ENCODE results near the gene DYRK1A. TPM values are rescaled to one million over a fixed set of nuclear protein-coding genes. Genes with fewer than 3 reads are reported as not detected.
"Not testable (repeated sequence)": the region's sequence is repeated elsewhere in the genome, so short reads cannot be mapped to it uniquely, and the experiment has no call there.

Gene DYRK1A
- total RNA-seq, 1 donor = 316 TPM

- Histone ChIP-seq H3K4me1 (ENCODE audit: insufficient read depth, low read length) (no peaks in the 10 kb centered on the region), H3K4me3 (ENCODE audit: low read length) (no peak overlapping the region), H3K9me3 (ENCODE audit: low read depth, low read length) (no peaks in the 10 kb centered on the region), H3K27me3 (ENCODE audit: insufficient read depth, low read length) (no peaks in the 10 kb centered on the region)
These were observed 146.8 kb downstream of the DYRK1A start for GRCh38 chr21:37513383-37513782.

- Histone ChIP-seq H3K27me3 (ENCODE audit: insufficient read depth, low read length) (no peaks in the 10 kb centered on the region), H3K9me3 (ENCODE audit: low read depth, low read length) (no peaks in the 10 kb centered on the region), H3K4me1 (ENCODE audit: insufficient read depth, low read length) (no peaks in the 10 kb centered on the region), H3K4me3 (ENCODE audit: low read length) (no peak overlapping the region)
These were observed 147.6 kb downstream of the DYRK1A start for GRCh38 chr21:37514038-37514667.

GRCh38 chr21:37516998-37517397 lies 150.4 kb downstream of the DYRK1A start:
- no peak overlapping the region for H3K4me3 ChIP-seq (ENCODE audit: low read length)
- H3K27me3 ChIP-seq (ENCODE audit: insufficient read depth, low read length) = no peaks in the 10 kb centered on the region
- no peaks in the 10 kb centered on the region for H3K9me3 ChIP-seq (ENCODE audit: low read depth, low read length)
- peaks cover 2% of the 10 kb centered on the region for H3K4me1 ChIP-seq (ENCODE audit: insufficient read depth, low read length)

GRCh38 chr21:37520801-37521200 lies 154.2 kb downstream of the DYRK1A start:
- peaks cover 7% of the 10 kb centered on the region for H3K4me1 ChIP-seq (ENCODE audit: insufficient read depth, low read length)
- no peaks in the 10 kb centered on the region for H3K27me3 ChIP-seq (ENCODE audit: insufficient read depth, low read length)
- no peaks in the 10 kb centered on the region for H3K9me3 ChIP-seq (ENCODE audit: low read depth, low read length)
- no peak overlapping the region for H3K4me3 ChIP-seq (ENCODE audit: low read length)

- no peak overlapping the region for H3K4me3 ChIP-seq (ENCODE audit: low read length)
- H3K27me3 ChIP-seq (ENCODE audit: insufficient read depth, low read length) = no peaks in the 10 kb centered on the region
- no peaks in the 10 kb centered on the region for H3K9me3 ChIP-seq (ENCODE audit: low read depth, low read length)
- peaks cover 7% of the 10 kb centered on the region for H3K4me1 ChIP-seq (ENCODE audit: insufficient read depth, low read length)
These were observed 155.1 kb downstream of the DYRK1A start for GRCh38 chr21:37521658-37522057.

- Histone ChIP-seq H3K4me3 (ENCODE audit: low read length) (no peak overlapping the region), H3K4me1 (ENCODE audit: insufficient read depth, low read length) (peaks cover 7% of the 10 kb centered on the region), H3K27me3 (ENCODE audit: insufficient read depth, low read length) (no peaks in the 10 kb centered on the region), H3K9me3 (ENCODE audit: low read depth, low read length) (no peaks in the 10 kb centered on the region)
These were observed 156.2 kb downstream of the DYRK1A start for GRCh38 chr21:37522641-37523295.

- not testable (repeated sequence) for H3K9me3 ChIP-seq (ENCODE audit: low read depth, low read length)
These were observed 158.4 kb downstream of the DYRK1A start for GRCh38 chr21:37524944-37525343.

GRCh38 chr21:37525810-37526209 lies 159.2 kb downstream of the DYRK1A start:
- Histone ChIP-seq H3K27me3 (ENCODE audit: insufficient read depth, low read length) (peaks cover 3% of the 10 kb centered on the region), H3K9me3 (ENCODE audit: low read depth, low read length) (no peaks in the 10 kb centered on the region), H3K4me3 (ENCODE audit: low read length) (no peak overlapping the region), H3K4me1 (ENCODE audit: insufficient read depth, low read length) (peaks cover 7% of the 10 kb centered on the region)

More at GRCh38 chr21:37524944-37525343, 158.4 kb downstream of the DYRK1A start:
- H3K4me1 ChIP-seq (ENCODE audit: insufficient read depth, low read length); H3K4me3 ChIP-seq (ENCODE audit: low read length); H3K27me3 ChIP-seq (ENCODE audit: insufficient read depth, low read length): not testable (repeated sequence)

- Histone ChIP-seq H3K4me1 (ENCODE audit: insufficient read depth, low read length) (peaks cover 4% of the 10 kb centered on the region), H3K4me3 (ENCODE audit: low read length) (no peak overlapping the region), H3K9me3 (ENCODE audit: low read depth, low read length) (no peaks in the 10 kb centered on the region), H3K27me3 (ENCODE audit: insufficient read depth, low read length) (peaks cover 13% of the 10 kb centered on the region)
These were observed 160.5 kb downstream of the DYRK1A start for GRCh38 chr21:37527103-37527502.

- H3K27me3 ChIP-seq (ENCODE audit: insufficient read depth, low read length) = peaks cover 17% of the 10 kb centered on the region
- H3K4me1 ChIP-seq (ENCODE audit: insufficient read depth, low read length) = no peaks in the 10 kb centered on the region
- no peak overlapping the region for H3K4me3 ChIP-seq (ENCODE audit: low read length)
- no peaks in the 10 kb centered on the region for H3K9me3 ChIP-seq (ENCODE audit: low read depth, low read length)
These were observed 161.1 kb downstream of the DYRK1A start for GRCh38 chr21:37527716-37528115.

- Histone ChIP-seq H3K4me1 (ENCODE audit: insufficient read depth, low read length) (no peaks in the 10 kb centered on the region), H3K27me3 (ENCODE audit: insufficient read depth, low read length) (peaks cover 23% of the 10 kb centered on the region), H3K4me3 (ENCODE audit: low read length) (no peak overlapping the region), H3K9me3 (ENCODE audit: low read depth, low read length) (no peaks in the 10 kb centered on the region)
These were observed 161.8 kb downstream of the DYRK1A start for GRCh38 chr21:37528150-37528937.

- no peaks in the 10 kb centered on the region for H3K9me3 ChIP-seq (ENCODE audit: low read depth, low read length)
- no peaks in the 10 kb centered on the region for H3K4me1 ChIP-seq (ENCODE audit: insufficient read depth, low read length)
- H3K27me3 ChIP-seq (ENCODE audit: insufficient read depth, low read length) = peaks cover 30% of the 10 kb centered on the region
- no peak overlapping the region for H3K4me3 ChIP-seq (ENCODE audit: low read length)
These were observed 163.1 kb downstream of the DYRK1A start for GRCh38 chr21:37529649-37530048.

- Histone ChIP-seq H3K9me3 (ENCODE audit: low read depth, low read length) (no peaks in the 10 kb centered on the region), H3K27me3 (ENCODE audit: insufficient read depth, low read length) (peaks cover 32% of the 10 kb centered on the region), H3K4me1 (ENCODE audit: insufficient read depth, low read length) (no peaks in the 10 kb centered on the region), H3K4me3 (ENCODE audit: low read length) (no peak overlapping the region)
These were observed 164.4 kb downstream of the DYRK1A start for GRCh38 chr21:37530901-37531351.

GRCh38 chr21:37531431-37531932 lies 164.9 kb downstream of the DYRK1A start:
- H3K4me1 ChIP-seq (ENCODE audit: insufficient read depth, low read length) = no peaks in the 10 kb centered on the region
- peaks cover 32% of the 10 kb centered on the region for H3K27me3 ChIP-seq (ENCODE audit: insufficient read depth, low read length)
- no peaks in the 10 kb centered on the region for H3K9me3 ChIP-seq (ENCODE audit: low read depth, low read length)
- H3K4me3 ChIP-seq (ENCODE audit: low read length) = no peak overlapping the region
